Endothelial cell of umbilical vein (primary cell): Measurements from ENCODE around the gene CTSL. TPM values are rescaled to one million over a fixed set of nuclear protein-coding genes. Genes with fewer than 3 reads are reported as not detected.

Experiments used
- BruUV-seq: library from RNA; stranded (reverse); fragments of 400-500 nt; replicated peaks from 2 replicates; lab custom pipeline; 2021; lab: Mats Ljungman, UMichigan
- CTCF ChIA-PET: fragments of 300-600, 350-600 bp; sonication (Branson Sonifier 250); formaldehyde crosslinking; loops from one replicate; lab custom pipeline; 2021; ENCODE audit warnings: antibody characterized with exemption, inconsistent platforms; lab: Charles Lee
- POLR2A ChIA-PET: fragments of 300-600, 350-600 bp; sonication (Branson Sonifier 250); formaldehyde crosslinking; loops from one replicate; lab custom pipeline; 2021; ENCODE audit warnings: antibody characterized with exemption, inconsistent platforms; lab: Charles Lee
- DNase-seq: peaks from one replicate; pipeline ENCODE4 v3.0.0-alpha.2; 2011; ENCODE audit warnings: low read depth, low spot score
- FAIRE-seq: peaks from 2 replicates; lab custom pipeline; 2011; peaks lifted over from hg19 to GRCh38; lab: Jason Lieb, UNC
- H2AFZ ChIP-seq: 2 replicates; pipeline ENCODE4 v1.6.0; 2012; ENCODE audit warnings: low read depth, low read length, control low read depth, inconsistent platforms
- H3K27ac ChIP-seq: 2 replicates; pipeline ENCODE4 v1.5.1; 2011; ENCODE audit warnings: low read depth, mild to moderate bottlenecking, control low read depth, low read length, moderate library complexity; ENCODE audit not compliant: insufficient read depth
- H3K27me3 ChIP-seq, 2 experiments: 2 replicates each; pipeline versions ENCODE4 v1.6.0 to v1.6.1; 2011; ENCODE audit warnings: low read length in 2 of 2, mixed read lengths in 1 of 2; ENCODE audit not compliant: control insufficient read depth in 2 of 2, insufficient read depth in 2 of 2
- H3K36me3 ChIP-seq, 2 experiments: 2 replicates in 1 of 2; 3 replicates in 1 of 2; pipeline ENCODE4 v1.5.1; 2011; ENCODE audit warnings: low read length in 2 of 2, mild to moderate bottlenecking in 1 of 2, moderate library complexity in 1 of 2; ENCODE audit not compliant: control insufficient read depth in 2 of 2, insufficient read depth in 2 of 2; ENCODE audit errors: extremely low read depth in 1 of 2
- H3K4me1 ChIP-seq: 3 replicates; pipeline ENCODE4 v1.5.1; 2011; ENCODE audit warnings: mild to moderate bottlenecking, low read length; ENCODE audit not compliant: control insufficient read depth, insufficient read depth; ENCODE audit errors: extremely low read depth
- H3K4me2 ChIP-seq: 2 replicates; pipeline ENCODE4 v1.6.1; 2011; ENCODE audit warnings: low read length, control low read depth, mixed read lengths; ENCODE audit not compliant: insufficient read depth
- H3K4me3 ChIP-seq, 3 experiments: fragments of 200-600 bp in 1 of 3; sonication (generic), shearing (Covaris generic) in 1 of 3; replicated peaks in 1 of 3; 2 replicates each; pipeline ENCODE4 v1.5.1; 2011 to 2016; ENCODE audit warnings: control low read depth in 3 of 3, low read length in 3 of 3, mild to moderate bottlenecking in 2 of 3, inconsistent platforms in 1 of 3, low read depth in 1 of 3, moderate library complexity in 1 of 3; ENCODE audit not compliant: insufficient read depth in 1 of 3
- H3K79me2 ChIP-seq: 2 replicates; pipeline ENCODE4 v1.6.0; 2012; ENCODE audit warnings: low read length, inconsistent platforms; ENCODE audit not compliant: control insufficient read depth, insufficient read depth
- H3K9ac ChIP-seq: replicated peaks from 2 replicates; pipeline ENCODE3; 2011; ENCODE audit warnings: low read length, control low read depth; ENCODE audit not compliant: insufficient read depth; ENCODE audit errors: extremely low read depth
- H3K9me1 ChIP-seq: replicated peaks from 3 replicates; pipeline ENCODE4 v1.6.0; 2011; ENCODE audit warnings: mild to moderate bottlenecking, low read length; ENCODE audit not compliant: control insufficient read depth, insufficient read depth; ENCODE audit errors: extremely low read depth
- H3K9me3 ChIP-seq: replicated peaks from 2 replicates; pipeline ENCODE4 v1.5.1; 2012; ENCODE audit warnings: low read length, inconsistent platforms; ENCODE audit not compliant: control insufficient read depth, insufficient read depth
- H4K20me1 ChIP-seq: replicated peaks from 2 replicates; pipeline ENCODE3; 2011; ENCODE audit warnings: mild to moderate bottlenecking, low read length; ENCODE audit not compliant: control insufficient read depth, insufficient read depth; ENCODE audit errors: extremely low read depth
- CTCF ChIP-seq, 2 donors: IDR thresholded peaks; 1 replicate in 1 of 2; 2 replicates in 1 of 2; pipeline ENCODE4 v1.5.1; 2011; ENCODE audit warnings: low read length in 2 of 2, mild to moderate bottlenecking in 2 of 2, moderate library complexity in 2 of 2, control low read depth in 1 of 2, inconsistent platforms in 1 of 2, low read depth in 1 of 2; ENCODE audit not compliant: insufficient read depth in 1 of 2; ENCODE audit errors: extremely low read depth in 1 of 2
- EZH2 ChIP-seq: IDR thresholded peaks from 2 replicates; pipeline ENCODE4 v1.6.1; 2012; ENCODE audit warnings: borderline replicate concordance, low read depth, mild to moderate bottlenecking, moderate library complexity, low read length, inconsistent platforms; ENCODE audit not compliant: severe bottlenecking
- FOS ChIP-seq: IDR thresholded peaks from 2 replicates; pipeline ENCODE4 v1.6.1; 2011; ENCODE audit warnings: mild to moderate bottlenecking, low read length, moderate library complexity, borderline replicate concordance; ENCODE audit not compliant: insufficient read depth
- GATA2 ChIP-seq: IDR thresholded peaks from 2 replicates; pipeline ENCODE4 v1.7.0; 2011; ENCODE audit warnings: low read depth, mild to moderate bottlenecking, moderate library complexity, mixed read lengths, low read length; ENCODE audit not compliant: insufficient read length, insufficient read depth
- JUN ChIP-seq: IDR thresholded peaks from 2 replicates; pipeline ENCODE4 v1.6.1; 2011; ENCODE audit warnings: borderline replicate concordance, low read depth; ENCODE audit not compliant: insufficient read length, insufficient read depth
- MAX ChIP-seq: IDR thresholded peaks from 2 replicates; pipeline ENCODE4 v1.6.1; 2011; ENCODE audit not compliant: insufficient read depth, insufficient read length
- MYC ChIP-seq: IDR thresholded peaks from one replicate; pipeline ENCODE4 v1.6.1; 2011; ENCODE audit warnings: mild to moderate bottlenecking, low read depth, low read length
- POLR2A ChIP-seq: IDR thresholded peaks from 2 replicates; pipeline ENCODE4 v1.6.1; 2012; ENCODE audit warnings: low read depth, mild to moderate bottlenecking, control low read depth, low read length
- POLR2AphosphoS5 ChIP-seq: IDR thresholded peaks from 2 replicates; pipeline ENCODE4 v1.6.1; 2012; ENCODE audit warnings: low read depth, mild to moderate bottlenecking, control low read depth, low read length, moderate library complexity; ENCODE audit not compliant: insufficient read depth
- dilution Hi-C: fragments of 300-500 bp; cut with MboI; formaldehyde crosslinking; loops from one replicate; pipeline ENCODE4 v1.15.0; 2019; ENCODE audit warnings: low sequenced_read_pairs; ENCODE audit not compliant: extremely low pct_ligation_motif_present
- intact Hi-C: fragments of 100-400 bp; cut with micrococcal nuclease; formaldehyde crosslinking; loops from one replicate; pipeline ENCODE4 v1.10.0; 2022
- polyA plus RNA-seq, 4 experiments: library from polyadenylated mRNA; depleted of rRNA in 3 of 4; stranded (reverse) in 3 of 4; unstranded in 1 of 4; fragments of >200 nt; gene quantifications; 2 replicates each; pipeline versions ENCODE4 v1.2.1 to v1.2.3, GENCODE V29; 2011 to 2012; ENCODE audit warnings: missing spikeins in 1 of 4
- total RNA-seq: library from RNA; stranded (reverse); gene quantifications from 2 replicates; pipeline ENCODE4 v1.2.3, GENCODE V29; 2021

CTSL gene
- total and polyA plus RNA-seq, 2 donors (not counting 3 experiments of a cell fraction or from before 2014, with no cell fraction given) = 98.4 to 107 TPM

- Histone ChIP-seq H3K27me3 (no peaks in the 10 kb centered on the region), H3K4me3 (no peak overlapping the region), H3K9me3 (no peaks in the 10 kb centered on the region), H3K79me2 (no peaks in the 10 kb centered on the region), H3K9ac (no peak overlapping the region), H3K4me1 (no peaks in the 10 kb centered on the region), H3K9me1 (no peaks in the 10 kb centered on the region), H3K27ac (no peak overlapping the region), H3K36me3 (peaks cover 8 to 45% of the 10 kb centered on the region in 2 experiments), H4K20me1 (no peaks in the 10 kb centered on the region), H2AFZ (no peak overlapping the region), H3K4me2 (no peak overlapping the region)
- dilution Hi-C loops = no loop called here
- no TSS peak for BruUV-seq
- CTCF ChIA-PET = interaction anchor here (0.8 to 2.1 kb wide), 4 partner anchors 10 to 117 kb away, joined by 3 to 7 read pairs (median 4); partner anchors contain the start of gene CTSL
- POLR2A ChIA-PET = no interaction called here
- TF ChIP-seq GATA2 (no peak), JUN (no peak), FOS (no peak), MAX (no peak), POLR2AphosphoS5 (no peak), MYC (no peak)
- DNase-seq = no peak
- intact Hi-C loops = no loop called here
- no peak for FAIRE-seq
Observed at GRCh38 chr9:87695523-87695922, 30.4 kb upstream of the CTSL start.

GRCh38 chr9:87696641-87697040, 29.3 kb upstream of the CTSL start:
- no peak for TF ChIP-seq CTCF (IDR thresholded peaks at IDR 0.05; ENCODE audit: extremely low read depth in 1 of 2, insufficient read depth in 1 of 2, low read depth in 1 of 2, low read length in 2 of 2)
- no peak for TF ChIP-seq POLR2A
- TF ChIP-seq POLR2AphosphoS5 = no peak
- no peak for TF ChIP-seq JUN
- TF ChIP-seq EZH2 = no peak
- TF ChIP-seq MAX = no peak
- TF ChIP-seq MYC = no peak
- no peak for TF ChIP-seq GATA2
- TF ChIP-seq FOS = no peak
- H3K27me3 ChIP-seq = no peaks in the 10 kb centered on the region
- no peak overlapping the region for H3K4me2 ChIP-seq
- no peaks in the 10 kb centered on the region for H3K79me2 ChIP-seq
- no peak overlapping the region for H3K4me3 ChIP-seq
- no peaks in the 10 kb centered on the region for H3K9me1 ChIP-seq
- intact Hi-C loops = no loop called here
- H4K20me1 ChIP-seq = no peaks in the 10 kb centered on the region
- H3K27ac ChIP-seq = no peak overlapping the region
- no peak overlapping the region for H2AFZ ChIP-seq
- dilution Hi-C loops = no loop called here
- H3K36me3 ChIP-seq = peaks cover 8 to 46% of the 10 kb centered on the region in 2 experiments
- H3K4me1 ChIP-seq = no peaks in the 10 kb centered on the region
- no TSS peak for BruUV-seq
- no peak for DNase-seq
- no peaks in the 10 kb centered on the region for H3K9me3 ChIP-seq
- ChIA-PET POLR2A (no interaction called here), CTCF (interaction anchor here (1.1 to 1.2 kb wide), 2 partner anchors 12 to 116 kb away, joined by 3 to 4 read pairs; no protein-coding TSS in a partner anchor)
- H3K9ac ChIP-seq = no peak overlapping the region
- no peak for FAIRE-seq
